ENCODE data around the gene LANCL2. TPM values are rescaled to one million over a fixed set of nuclear protein-coding genes. Genes with fewer than 3 reads are reported as not detected.

The LANCL2 gene
- total RNA-seq, 1 experiment from 2014 or later = 26.4 TPM

DNA sequence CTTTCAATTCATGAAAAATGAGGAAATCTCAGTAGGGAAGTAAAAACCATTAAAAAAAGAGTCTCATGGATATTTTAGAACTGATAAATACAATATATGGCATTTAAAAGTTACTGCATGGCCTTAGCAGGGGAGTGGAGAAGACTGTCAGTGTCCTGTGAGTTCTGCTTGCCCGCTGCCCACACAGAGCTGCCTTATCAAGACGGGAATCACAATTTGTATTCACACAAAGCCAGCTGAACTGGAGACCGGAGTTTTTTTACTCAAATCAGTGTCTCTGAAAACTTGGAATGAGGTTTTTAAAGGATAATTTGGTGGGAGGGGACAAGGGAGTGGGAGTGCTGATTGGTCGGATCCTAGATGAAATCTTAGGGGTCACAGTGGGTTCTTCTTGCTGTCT is 17.1 kb downstream of the LANCL2 start:
- Histone ChIP-seq H3K4ac (ENCODE audit: low read depth, low read length) (no peak overlapping the region), H2BK120ac (ENCODE audit: low read depth, low read length, poor library complexity, severe bottlenecking) (no peak overlapping the region), H3K4me2 (ENCODE audit: insufficient read depth, insufficient read length, low read length) (no peak overlapping the region), H3K9ac (ENCODE audit: extremely low read depth, insufficient read length, low read length) (no peak overlapping the region), H4K20me1 (ENCODE audit: control insufficient read depth, insufficient read depth, insufficient read length) (no peaks in the 10 kb centered on the region), H3K27ac (ENCODE audit: insufficient read length, low read depth, low read length) (no peak overlapping the region), H3T11ph (ENCODE audit: low read length) (no peak overlapping the region), H3K23me2 (ENCODE audit: insufficient read length, low read depth, low read length, poor library complexity, severe bottlenecking) (no peaks in the 10 kb centered on the region), H2BK20ac (ENCODE audit: low read depth, low read length, poor library complexity, severe bottlenecking) (no peak overlapping the region), H2AFZ (ENCODE audit: low read length) (no peak overlapping the region), H4K91ac (ENCODE audit: insufficient read length, low read depth, low read length) (no peak overlapping the region), H3K23ac (ENCODE audit: insufficient read length, low read depth, low read length) (no peak overlapping the region), H2BK15ac (ENCODE audit: low read depth, low read length) (no peak overlapping the region), H3K18ac (ENCODE audit: insufficient read length, low read depth, low read length) (no peak overlapping the region), H3K4me1 (ENCODE audit: insufficient read depth, low read length) (peaks cover 5% of the 10 kb centered on the region; the same call in 1 of the 2 replicates), H4K8ac (replicated peaks; ENCODE audit: insufficient read length, low read depth, low read length) (no peak overlapping the region), H3K9me3 (ENCODE audit: control insufficient read depth, low read depth, low read length) (peaks cover 19% of the 10 kb centered on the region), H3K79me2 (ENCODE audit: insufficient read depth, low read length) (0 out of 2 replicates have a peak, but pooled peaks cover 2% of the 10 kb centered on the region), H2BK12ac (ENCODE audit: insufficient read length, low read depth, low read length) (no peak overlapping the region), H4K5ac (ENCODE audit: insufficient read length, low read depth, low read length) (no peak overlapping the region), H3K56ac (ENCODE audit: insufficient read length, low read depth, low read length) (no peak overlapping the region), H2AK5ac (ENCODE audit: insufficient read length, low read length) (no peak overlapping the region), H3K14ac (ENCODE audit: insufficient read depth, low read length) (no peak overlapping the region), H3K27me3 (ENCODE audit: insufficient read depth, low read length) (no peaks in the 10 kb centered on the region), H2BK5ac (ENCODE audit: insufficient read length, low read length) (no peak overlapping the region), H3K79me1 (ENCODE audit: insufficient read depth, low read depth, low read length, poor library complexity, severe bottlenecking) (no peaks in the 10 kb centered on the region)
- Mint-ChIP-seq H3K4me1 (peaks cover 21 to 25% of the 10 kb centered on the region in 2 experiments), H3K36me3 (ENCODE audit: insufficient read depth in 1 of 3, low read depth in 3 of 3) (peaks cover 44 to 51% (median 46%) of the 10 kb centered on the region in 3 experiments), H3K4me3 (peak overlapping the region in 1 of 2 experiments; percentile 29; a peak in 1 of 5 replicates), H3K27me3 (ENCODE audit: low read depth) (peaks cover 6% of the 10 kb centered on the region), H3K27ac (peak overlapping the region in 1 of 3 experiments; percentile 81; a peak in 2 of 7 replicates), H3K9me3 (peaks cover 47 to 54% of the 10 kb centered on the region in 2 experiments)
- WGBS (ENCODE audit: extremely low coverage, insufficient read length, low lambda C conversion rate) = no CpG with 5 or more reads among the region's 4 CpGs
- TF ChIP-seq, protein P1, sequence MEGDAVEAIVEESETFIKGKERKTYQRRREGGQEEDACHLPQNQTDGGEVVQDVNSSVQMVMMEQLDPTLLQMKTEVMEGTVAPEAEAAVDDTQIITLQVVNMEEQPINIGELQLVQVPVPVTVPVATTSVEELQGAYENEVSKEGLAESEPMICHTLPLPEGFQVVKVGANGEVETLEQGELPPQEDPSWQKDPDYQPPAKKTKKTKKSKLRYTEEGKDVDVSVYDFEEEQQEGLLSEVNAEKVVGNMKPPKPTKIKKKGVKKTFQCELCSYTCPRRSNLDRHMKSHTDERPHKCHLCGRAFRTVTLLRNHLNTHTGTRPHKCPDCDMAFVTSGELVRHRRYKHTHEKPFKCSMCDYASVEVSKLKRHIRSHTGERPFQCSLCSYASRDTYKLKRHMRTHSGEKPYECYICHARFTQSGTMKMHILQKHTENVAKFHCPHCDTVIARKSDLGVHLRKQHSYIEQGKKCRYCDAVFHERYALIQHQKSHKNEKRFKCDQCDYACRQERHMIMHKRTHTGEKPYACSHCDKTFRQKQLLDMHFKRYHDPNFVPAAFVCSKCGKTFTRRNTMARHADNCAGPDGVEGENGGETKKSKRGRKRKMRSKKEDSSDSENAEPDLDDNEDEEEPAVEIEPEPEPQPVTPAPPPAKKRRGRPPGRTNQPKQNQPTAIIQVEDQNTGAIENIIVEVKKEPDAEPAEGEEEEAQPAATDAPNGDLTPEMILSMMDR (conservative IDR thresholded peaks at IDR 0.05) = no peak
- no peak for DNase-seq

All from H9 (cell line).